22Rv1 (cell line): ENCODE data around the gene MTCL1.

ENCODE experiments used
- CTCF ChIP-seq: fragments of 450-650 bp; IDR thresholded peaks from 2 replicates; pipeline ENCODE4 v1.5.1; 2017; ENCODE audit warnings: mild to moderate bottlenecking
- ZFX ChIP-seq: fragments of 450-650 bp; IDR thresholded peaks from 2 replicates; pipeline ENCODE4 v1.6.1; 2017; ENCODE audit warnings: antibody characterized with exemption, borderline replicate concordance

- no peak for TF ChIP-seq CTCF
- no peak for TF ChIP-seq ZFX
Measured at GRCh38 chr18:8660316-8660715, 45.0 kb upstream of the MTCL1 start.
